ENCODE measurements around the gene RNF144A.

DNA sequence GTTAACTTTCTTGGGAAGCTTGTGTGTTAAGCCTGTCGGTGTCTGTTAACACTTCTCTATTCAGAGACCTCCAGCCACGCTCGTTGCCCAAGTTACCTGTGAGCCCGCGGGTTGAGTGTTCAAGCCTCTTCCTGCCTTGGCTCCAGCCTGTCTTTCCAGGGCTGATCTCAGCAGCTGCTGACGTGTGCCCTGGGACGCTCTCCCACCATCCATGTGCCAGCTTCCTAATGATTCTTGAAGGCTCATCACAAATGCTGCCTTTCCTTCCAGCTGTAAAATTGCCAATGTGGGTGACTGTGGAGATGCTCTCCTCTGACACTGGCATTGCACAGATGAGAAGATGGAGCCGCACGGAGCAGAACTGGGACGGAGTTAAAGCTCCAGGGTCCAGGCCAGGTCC lies 6.1 kb downstream of the RNF144A start:
- TF ChIP-seq, protein P1, sequence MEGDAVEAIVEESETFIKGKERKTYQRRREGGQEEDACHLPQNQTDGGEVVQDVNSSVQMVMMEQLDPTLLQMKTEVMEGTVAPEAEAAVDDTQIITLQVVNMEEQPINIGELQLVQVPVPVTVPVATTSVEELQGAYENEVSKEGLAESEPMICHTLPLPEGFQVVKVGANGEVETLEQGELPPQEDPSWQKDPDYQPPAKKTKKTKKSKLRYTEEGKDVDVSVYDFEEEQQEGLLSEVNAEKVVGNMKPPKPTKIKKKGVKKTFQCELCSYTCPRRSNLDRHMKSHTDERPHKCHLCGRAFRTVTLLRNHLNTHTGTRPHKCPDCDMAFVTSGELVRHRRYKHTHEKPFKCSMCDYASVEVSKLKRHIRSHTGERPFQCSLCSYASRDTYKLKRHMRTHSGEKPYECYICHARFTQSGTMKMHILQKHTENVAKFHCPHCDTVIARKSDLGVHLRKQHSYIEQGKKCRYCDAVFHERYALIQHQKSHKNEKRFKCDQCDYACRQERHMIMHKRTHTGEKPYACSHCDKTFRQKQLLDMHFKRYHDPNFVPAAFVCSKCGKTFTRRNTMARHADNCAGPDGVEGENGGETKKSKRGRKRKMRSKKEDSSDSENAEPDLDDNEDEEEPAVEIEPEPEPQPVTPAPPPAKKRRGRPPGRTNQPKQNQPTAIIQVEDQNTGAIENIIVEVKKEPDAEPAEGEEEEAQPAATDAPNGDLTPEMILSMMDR (IDR thresholded peaks at IDR 0.05) = no peak
- no peak for TF ChIP-seq POLR2A (IDR thresholded peaks at IDR 0.05)

Data from testis (tissue), 2 donors.